ENCODE measurements around the gene SMARCAL1. TPM values are rescaled to one million over a fixed set of nuclear protein-coding genes. Genes with fewer than 3 reads are reported as not detected.

The SMARCAL1 gene
- total and polyA plus RNA-seq, 8 donors: 5.5 to 12.8 (median 7.4) TPM

GRCh38 chr2:216485237-216485636 is 73.0 kb downstream of the SMARCAL1 start:
- no peaks in the 10 kb centered on the region for H3K4me1 ChIP-seq
- H3K27ac ChIP-seq: no peak overlapping the region
- no peak for TF ChIP-seq CTCF (IDR thresholded peaks at IDR 0.05)
- DNase-seq (no peak), ATAC-seq (no peak), FAIRE-seq (no peak)
- H3K36me3 ChIP-seq: peaks cover 0 to 5% (median 3%) of the 10 kb centered on the region in 3 donors
- H3K9me3 ChIP-seq: no peaks in the 10 kb centered on the region
- intact Hi-C loops (cut with DNase I): no loop called here
- H3K27me3 ChIP-seq: no peaks in the 10 kb centered on the region
- 82 to 91% methylated on average over 3 of the region's 3 CpGs for WGBS, 2 donors
- H3K4me3 ChIP-seq: no peak overlapping the region

- Histone ChIP-seq H3K27ac (no peak overlapping the region), H3K27me3 (no peaks in the 10 kb centered on the region), H3K36me3 (peaks cover 0 to 3% (median 1%) of the 10 kb centered on the region in 3 donors), H3K4me1 (no peaks in the 10 kb centered on the region), H3K9me3 (no peaks in the 10 kb centered on the region), H3K4me3 (no peak overlapping the region)
- FAIRE-seq (no peak), DNase-seq (no peak), ATAC-seq (peak in 2 of 4 donors; percentile 29 to 62)
- intact Hi-C loops (cut with DNase I): no loop called here
- no peak for TF ChIP-seq CTCF (IDR thresholded peaks at IDR 0.05)
- WGBS, 2 donors: 72 to 77% methylated on average over 5 of the region's 5 CpGs
Measured at GRCh38 chr2:216485745-216486144, 73.5 kb downstream of the SMARCAL1 start.

- Histone ChIP-seq H3K4me1 (no peaks in the 10 kb centered on the region), H3K4me3 (no peak overlapping the region), H3K27me3 (no peaks in the 10 kb centered on the region), H3K27ac (no peak overlapping the region), H3K36me3 (peaks cover 0 to 3% (median 0%) of the 10 kb centered on the region in 3 donors), H3K9me3 (no peaks in the 10 kb centered on the region)
- ATAC-seq (no peak), DNase-seq (no peak), FAIRE-seq (no peak)
- WGBS, 2 donors: 89 to 90% methylated on average over 7 of the region's 7 CpGs
- intact Hi-C loops (cut with DNase I): no loop called here
- no peak for TF ChIP-seq CTCF (IDR thresholded peaks at IDR 0.05)
Measured at GRCh38 chr2:216486271-216486670, 74.0 kb downstream of the SMARCAL1 start.

- H3K27ac ChIP-seq: no peak overlapping the region
- DNase-seq: no peak
- ATAC-seq: peak in 2 of 4 donors; percentile 57 to 73
- H3K36me3 ChIP-seq: peaks cover 0 to 3% (median 0%) of the 10 kb centered on the region in 3 donors
- intact Hi-C loops (cut with DNase I): no loop called here
- no peaks in the 10 kb centered on the region for H3K4me1 ChIP-seq
- no peaks in the 10 kb centered on the region for H3K27me3 ChIP-seq
- TF ChIP-seq CTCF (IDR thresholded peaks at IDR 0.05): no peak
- no peak overlapping the region for H3K4me3 ChIP-seq
- 77 to 79% methylated on average over 4 of the region's 4 CpGs for WGBS, 2 donors
- no peak for FAIRE-seq
- no peaks in the 10 kb centered on the region for H3K9me3 ChIP-seq
Measured at GRCh38 chr2:216486708-216487107, 74.4 kb downstream of the SMARCAL1 start.

GRCh38 chr2:216490061-216490460 is 77.8 kb downstream of the SMARCAL1 start:
- no peak for TF ChIP-seq CTCF (IDR thresholded peaks at IDR 0.05)
- H3K4me1 ChIP-seq: no peaks in the 10 kb centered on the region
- H3K36me3 ChIP-seq: no peaks in the 10 kb centered on the region
- DNase-seq (no peak), ATAC-seq (no peak), FAIRE-seq (no peak)
- no peaks in the 10 kb centered on the region for H3K27me3 ChIP-seq
- no peak overlapping the region for H3K27ac ChIP-seq
- 73 to 83% methylated on average over 1 of the region's 1 CpG for WGBS, 2 donors
- H3K4me3 ChIP-seq: no peak overlapping the region
- intact Hi-C loops (cut with DNase I): no loop called here
- H3K9me3 ChIP-seq: no peaks in the 10 kb centered on the region
